ENCODE results near the gene KRT12.

KRT12 gene

DNA sequence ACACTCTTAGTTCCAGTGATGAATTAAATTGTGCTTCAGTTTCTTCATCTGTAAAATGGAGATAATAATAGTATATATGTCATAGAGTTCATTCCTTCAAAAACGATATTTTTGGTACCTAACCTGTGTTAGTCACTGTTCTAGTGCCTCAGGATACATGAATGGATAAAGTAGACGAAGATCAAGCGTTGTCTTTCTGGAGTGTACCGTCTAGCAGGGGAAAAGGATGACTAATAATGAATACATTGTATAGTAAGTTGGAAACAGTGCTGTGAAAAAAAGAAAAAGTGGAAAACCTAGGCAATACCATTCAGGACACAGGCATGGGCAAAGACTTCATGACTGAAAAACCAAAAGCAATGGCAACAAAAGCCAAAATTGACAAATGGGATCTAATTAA, 53.2 kb downstream of the KRT12 start:
- no peak for DNase-seq (ENCODE audit: low read depth)
- H3K4me3 ChIP-seq (ENCODE audit: control insufficient read depth, low read depth, low read length), result no peak overlapping the region
- TF ChIP-seq, protein P1, sequence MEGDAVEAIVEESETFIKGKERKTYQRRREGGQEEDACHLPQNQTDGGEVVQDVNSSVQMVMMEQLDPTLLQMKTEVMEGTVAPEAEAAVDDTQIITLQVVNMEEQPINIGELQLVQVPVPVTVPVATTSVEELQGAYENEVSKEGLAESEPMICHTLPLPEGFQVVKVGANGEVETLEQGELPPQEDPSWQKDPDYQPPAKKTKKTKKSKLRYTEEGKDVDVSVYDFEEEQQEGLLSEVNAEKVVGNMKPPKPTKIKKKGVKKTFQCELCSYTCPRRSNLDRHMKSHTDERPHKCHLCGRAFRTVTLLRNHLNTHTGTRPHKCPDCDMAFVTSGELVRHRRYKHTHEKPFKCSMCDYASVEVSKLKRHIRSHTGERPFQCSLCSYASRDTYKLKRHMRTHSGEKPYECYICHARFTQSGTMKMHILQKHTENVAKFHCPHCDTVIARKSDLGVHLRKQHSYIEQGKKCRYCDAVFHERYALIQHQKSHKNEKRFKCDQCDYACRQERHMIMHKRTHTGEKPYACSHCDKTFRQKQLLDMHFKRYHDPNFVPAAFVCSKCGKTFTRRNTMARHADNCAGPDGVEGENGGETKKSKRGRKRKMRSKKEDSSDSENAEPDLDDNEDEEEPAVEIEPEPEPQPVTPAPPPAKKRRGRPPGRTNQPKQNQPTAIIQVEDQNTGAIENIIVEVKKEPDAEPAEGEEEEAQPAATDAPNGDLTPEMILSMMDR (conservative IDR thresholded peaks at IDR 0.05; ENCODE audit: control insufficient read depth, insufficient read depth, low read depth, low read length), result no peak

DNA sequence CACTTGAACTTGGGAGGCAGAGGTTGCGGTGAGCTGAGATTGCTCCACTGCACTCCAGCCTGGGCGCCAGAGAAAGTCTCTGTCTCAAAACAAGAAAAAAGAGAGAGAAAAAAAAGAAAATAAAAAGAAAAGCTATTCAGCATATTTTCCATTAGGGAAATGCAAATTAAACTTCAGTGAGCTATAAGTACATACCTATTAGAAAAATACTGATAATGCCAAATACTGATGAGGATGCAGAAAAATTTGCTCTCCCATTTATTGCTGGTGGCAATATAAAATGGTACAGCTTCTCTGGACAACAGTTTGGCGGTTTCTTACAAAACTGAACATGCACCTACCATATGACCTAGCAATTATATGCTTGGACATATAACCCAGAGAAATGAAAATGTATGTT, 54.4 kb downstream of the KRT12 start:
- no peak for DNase-seq (ENCODE audit: low read depth)
- TF ChIP-seq, protein P1 (conservative IDR thresholded peaks at IDR 0.05; ENCODE audit: control insufficient read depth, insufficient read depth, low read depth, low read length), result no peak
- no peak overlapping the region for H3K4me3 ChIP-seq (ENCODE audit: control insufficient read depth, low read depth, low read length)

Measured in fibroblast of mammary gland (primary cell).